Activated naive CD8-positive, alpha-beta T cell treated with anti-CD3 and anti-CD28 coated beads, Interleukin-2, amount 10 ng/mL, durations not matched to agents 7 days and 5 days (primary cell): ENCODE results near the gene MICALL1. TPM values are rescaled to one million over a fixed set of nuclear protein-coding genes. Genes with fewer than 3 reads are reported as not detected.
A peak's percentile ranks its signal among the peaks of the same experiment; 100 is the strongest.
"Not testable (repeated sequence)": the region's sequence is repeated elsewhere in the genome, so short reads cannot be mapped to it uniquely, and the experiment has no call there.

Experiments
- ATAC-seq: fragments of 150-1000 bp; cut with Tn5 transposase; one replicate; pipeline ENCODE4 v1.10.0; 2021; ENCODE audit warnings: low read depth, moderate library complexity
- POLR2A ChIA-PET: fragments of 350-600 bp; sonication (Branson Sonifier 250); formaldehyde crosslinking; loops from one replicate; lab custom pipeline; 2021; ENCODE audit warnings: antibody characterized with exemption; lab: Charles Lee
- DNase-seq: peaks from one replicate; pipeline ENCODE4 v3.0.0; 2021
- H3K27ac Mint-ChIP-seq: one replicate; pipeline ENCODE4 v1.8.0; 2022; ENCODE audit warnings: mild to moderate bottlenecking, mixed read lengths
- H3K27me3 Mint-ChIP-seq: one replicate; pipeline ENCODE4 v1.8.0; 2022; ENCODE audit warnings: mild to moderate bottlenecking, moderate library complexity, mixed read lengths
- H3K36me3 Mint-ChIP-seq: one replicate; pipeline ENCODE4 v1.8.0; 2021; ENCODE audit warnings: mild to moderate bottlenecking, mixed read lengths
- H3K4me1 Mint-ChIP-seq: one replicate; pipeline ENCODE4 v1.8.0; 2021; ENCODE audit warnings: mixed read lengths
- H3K4me3 Mint-ChIP-seq: one replicate; pipeline ENCODE4 v1.8.0; 2022; ENCODE audit warnings: mild to moderate bottlenecking, moderate library complexity, mixed read lengths
- H3K9me3 Mint-ChIP-seq: one replicate; pipeline ENCODE4 v1.8.0; 2021; ENCODE audit warnings: mixed read lengths
- total RNA-seq, 2 experiments: library from RNA; stranded (reverse); gene quantifications; one replicate each; pipeline ENCODE4 v1.2.3, GENCODE V29; 2021

The MICALL1 gene
- total RNA-seq, 2 experiments from 2014 or later: 27.9 to 31.3 TPM

- ATAC-seq: no peak
- H3K4me1 Mint-ChIP-seq: peaks cover 2% of the 10 kb centered on the region
- no peak overlapping the region for H3K27ac Mint-ChIP-seq
- no peaks in the 10 kb centered on the region for H3K9me3 Mint-ChIP-seq
- H3K27me3 Mint-ChIP-seq: no peaks in the 10 kb centered on the region
- POLR2A ChIA-PET: interaction anchor here (1.4 kb wide), 1 partner anchor 44 kb away, joined by 3 read pairs; no protein-coding TSS in a partner anchor
- H3K36me3 Mint-ChIP-seq: no peaks in the 10 kb centered on the region
- no peak for DNase-seq
- no peak overlapping the region for H3K4me3 Mint-ChIP-seq
These were observed 34.7 kb downstream of the MICALL1 start for GRCh38 chr22:37940698-37941376.

GRCh38 chr22:37942133-37942532 is 36.0 kb downstream of the MICALL1 start:
- H3K27ac Mint-ChIP-seq: no peak overlapping the region
- no peaks in the 10 kb centered on the region for H3K36me3 Mint-ChIP-seq
- ATAC-seq (no peak), DNase-seq (no peak)
- H3K4me1 Mint-ChIP-seq: peaks cover 2% of the 10 kb centered on the region
- H3K27me3 Mint-ChIP-seq: no peaks in the 10 kb centered on the region
- H3K4me3 Mint-ChIP-seq: no peak overlapping the region
- POLR2A ChIA-PET: no interaction called here
- H3K9me3 Mint-ChIP-seq: no peaks in the 10 kb centered on the region

- H3K27me3 Mint-ChIP-seq: no peaks in the 10 kb centered on the region
- H3K4me1 Mint-ChIP-seq: peaks cover 2% of the 10 kb centered on the region
- ATAC-seq: no peak
- H3K27ac Mint-ChIP-seq: no peak overlapping the region
- no peak overlapping the region for H3K4me3 Mint-ChIP-seq
- DNase-seq: no peak
- POLR2A ChIA-PET: interaction anchor here (0.6 kb wide), 1 partner anchor 247 kb away, joined by 3 read pairs; no protein-coding TSS in a partner anchor
- no peaks in the 10 kb centered on the region for H3K9me3 Mint-ChIP-seq
- H3K36me3 Mint-ChIP-seq: no peaks in the 10 kb centered on the region
These were observed 37.2 kb downstream of the MICALL1 start for GRCh38 chr22:37943136-37943824.

GRCh38 chr22:37943825-37944198 is 37.7 kb downstream of the MICALL1 start:
- Mint-ChIP-seq H3K27me3 (no peaks in the 10 kb centered on the region), H3K4me1 (peaks cover 2% of the 10 kb centered on the region), H3K4me3 (no peak overlapping the region), H3K9me3 (no peaks in the 10 kb centered on the region), H3K27ac (no peak overlapping the region), H3K36me3 (no peaks in the 10 kb centered on the region)
- POLR2A ChIA-PET: interaction anchor here (0.6 kb wide), 1 partner anchor 247 kb away, joined by 3 read pairs; no protein-coding TSS in a partner anchor
- ATAC-seq (no peak), DNase-seq (no peak)

- ATAC-seq, H3K9me3 Mint-ChIP-seq, H3K27me3 Mint-ChIP-seq, H3K27ac Mint-ChIP-seq, H3K4me1 Mint-ChIP-seq, H3K36me3 Mint-ChIP-seq, H3K4me3 Mint-ChIP-seq, DNase-seq, POLR2A ChIA-PET: not testable (repeated sequence)
These were observed 38.3 kb downstream of the MICALL1 start for GRCh38 chr22:37944423-37944822.

GRCh38 chr22:37947142-37947795 is 41.2 kb downstream of the MICALL1 start:
- H3K27ac Mint-ChIP-seq, DNase-seq, H3K4me1 Mint-ChIP-seq, POLR2A ChIA-PET, ATAC-seq, H3K4me3 Mint-ChIP-seq, H3K27me3 Mint-ChIP-seq, H3K9me3 Mint-ChIP-seq, H3K36me3 Mint-ChIP-seq: not testable (repeated sequence)

- H3K9me3 Mint-ChIP-seq: no peaks in the 10 kb centered on the region
- no peak overlapping the region for H3K27ac Mint-ChIP-seq
- ATAC-seq (no peak), DNase-seq (no peak)
- H3K36me3 Mint-ChIP-seq: peaks cover 1% of the 10 kb centered on the region
- POLR2A ChIA-PET: no interaction called here
- peaks cover 17% of the 10 kb centered on the region for H3K27me3 Mint-ChIP-seq
- peaks cover 20% of the 10 kb centered on the region for H3K4me1 Mint-ChIP-seq
- no peak overlapping the region for H3K4me3 Mint-ChIP-seq
These were observed 45.2 kb downstream of the MICALL1 start for GRCh38 chr22:37951305-37951704.

- H3K4me1 Mint-ChIP-seq: peaks cover 20% of the 10 kb centered on the region
- H3K27me3 Mint-ChIP-seq: peaks cover 17% of the 10 kb centered on the region
- DNase-seq, H3K36me3 Mint-ChIP-seq, H3K27ac Mint-ChIP-seq, ATAC-seq, H3K9me3 Mint-ChIP-seq: not testable (repeated sequence)
- peak overlapping the region; percentile 97 for H3K4me3 Mint-ChIP-seq
- POLR2A ChIA-PET: interaction anchor here (1.3 kb wide), 1 partner anchor 56 kb away, joined by 7 read pairs; no protein-coding TSS in a partner anchor
These were observed 46.5 kb downstream of the MICALL1 start for GRCh38 chr22:37952629-37953028.

GRCh38 chr22:37953062-37953436 is 47.0 kb downstream of the MICALL1 start:
- POLR2A ChIA-PET: interaction anchor here (1.0 to 1.6 kb wide), 6 partner anchors 12 to 728 kb away, joined by 3 to 7 read pairs (median 4); partner anchors contain the start of genes ANKRD54, MICALL1 and TOMM22
- Mint-ChIP-seq H3K4me1 (peaks cover 20% of the 10 kb centered on the region), H3K9me3 (no peaks in the 10 kb centered on the region), H3K4me3 (peak overlapping the region; percentile 97), H3K27ac (no peak overlapping the region), H3K27me3 (peaks cover 17% of the 10 kb centered on the region), H3K36me3 (peaks cover 6% of the 10 kb centered on the region)
- ATAC-seq: no peak
- no peak for DNase-seq

GRCh38 chr22:37953437-37954179 is 47.5 kb downstream of the MICALL1 start, which contains the start of the genes C22orf23 and POLR2F:
C22orf23 (minus strand) TSS chr22:37953601; CDS start chr22:37953149, 452 bp downstream.
POLR2F (plus strand) TSS chr22:37953699; CDS start chr22:37953788, 89 bp downstream.
- POLR2A ChIA-PET: interaction anchor here (0.6 to 1.6 kb wide), 7 partner anchors 11 to 728 kb away, joined by 3 to 7 read pairs (median 4); partner anchors contain the start of genes ANKRD54, MICALL1 and TOMM22
- no peaks in the 10 kb centered on the region for H3K9me3 Mint-ChIP-seq
- DNase-seq (peak; percentile 95), ATAC-seq (peak; percentile 95)
- peaks cover 9% of the 10 kb centered on the region for H3K36me3 Mint-ChIP-seq
- H3K4me1 Mint-ChIP-seq: peaks cover 22% of the 10 kb centered on the region
- peaks cover 17% of the 10 kb centered on the region for H3K27me3 Mint-ChIP-seq
- peak within 1 kb of the TSS; percentile 97 for H3K4me3 Mint-ChIP-seq
- peak within 1 kb of the TSS; percentile 92 for H3K27ac Mint-ChIP-seq

- H3K9me3 Mint-ChIP-seq: no peaks in the 10 kb centered on the region
- H3K36me3 Mint-ChIP-seq: peaks cover 20% of the 10 kb centered on the region
- POLR2A ChIA-PET: interaction anchor here (0.6 to 1.6 kb wide), 5 partner anchors 9 to 1495 kb away, joined by 3 to 6 read pairs (median 4); no protein-coding TSS in a partner anchor
- H3K27ac Mint-ChIP-seq: no peak overlapping the region
- H3K4me3 Mint-ChIP-seq: peak overlapping the region; percentile 97
- H3K27me3 Mint-ChIP-seq: peaks cover 17% of the 10 kb centered on the region
- H3K4me1 Mint-ChIP-seq: peaks cover 22% of the 10 kb centered on the region
- no peak for ATAC-seq
- no peak for DNase-seq
These were observed 48.6 kb downstream of the MICALL1 start for GRCh38 chr22:37954686-37955085.

- H3K9me3 Mint-ChIP-seq, ATAC-seq, H3K27ac Mint-ChIP-seq, POLR2A ChIA-PET, H3K4me3 Mint-ChIP-seq, DNase-seq: not testable (repeated sequence)
- Mint-ChIP-seq H3K4me1 (peaks cover 22% of the 10 kb centered on the region), H3K36me3 (peaks cover 24% of the 10 kb centered on the region), H3K27me3 (peaks cover 17% of the 10 kb centered on the region)
These were observed 49.8 kb downstream of the MICALL1 start for GRCh38 chr22:37955825-37956397.
